Hippocampal formation (tissue), 2 donors: Measurements from ENCODE around the gene SIX2.

Source experiments
- DNase-seq, 2 donors: peaks; one replicate each; lab custom pipeline; 2025; lab: John Stamatoyannopoulos, UW

The SIX2 gene

GRCh38 chr2:44967056-44967455 is 42.2 kb downstream of the SIX2 start:
- no peak for DNase-seq

GRCh38 chr2:44965684-44966083 is 43.6 kb downstream of the SIX2 start:
- no peak for DNase-seq

- DNase-seq = no peak
Measured at GRCh38 chr2:44964752-44965236, 44.5 kb downstream of the SIX2 start.

- no peak for DNase-seq
Measured at GRCh38 chr2:44962176-44962695, 47.0 kb downstream of the SIX2 start.

- no peak for DNase-seq
Measured at GRCh38 chr2:44960871-44961270, 48.4 kb downstream of the SIX2 start.

GRCh38 chr2:44959855-44960254 is 49.4 kb downstream of the SIX2 start:
- DNase-seq = no peak

- DNase-seq = no peak
Measured at GRCh38 chr2:44957656-44958327, 51.5 kb downstream of the SIX2 start.

- DNase-seq = no peak
Measured at GRCh38 chr2:44956843-44957242, 52.4 kb downstream of the SIX2 start.

GRCh38 chr2:44955593-44956392 is 53.5 kb downstream of the SIX2 start:
- peak; percentile 33 to 64 for DNase-seq
